Neuron (in vitro differentiated cells): ENCODE results near the gene C16orf96.

Experiments used
- H2AFZ ChIP-seq: one replicate; pipeline ENCODE4 v1.6.1; 2013; ENCODE audit warnings: low read depth, mild to moderate bottlenecking, inconsistent platforms, low read length, moderate library complexity
- H3K27me3 ChIP-seq: one replicate; pipeline ENCODE4 v1.6.1; 2013; ENCODE audit warnings: low read length; ENCODE audit not compliant: insufficient read depth
- H3K36me3 ChIP-seq: one replicate; pipeline ENCODE4 v1.6.1; 2013; ENCODE audit warnings: low read length; ENCODE audit not compliant: insufficient read depth
- H3K4me1 ChIP-seq: one replicate; pipeline ENCODE4 v1.6.1; 2013; ENCODE audit warnings: low read length; ENCODE audit not compliant: insufficient read depth
- H3K4me3 ChIP-seq: 2 replicates; pipeline ENCODE4 v1.5.1; 2013; ENCODE audit warnings: mild to moderate bottlenecking, low read length, moderate library complexity
- H3K9me3 ChIP-seq: one replicate; pipeline ENCODE4 v1.6.1; 2013; ENCODE audit warnings: low read length

The C16orf96 gene

DNA sequence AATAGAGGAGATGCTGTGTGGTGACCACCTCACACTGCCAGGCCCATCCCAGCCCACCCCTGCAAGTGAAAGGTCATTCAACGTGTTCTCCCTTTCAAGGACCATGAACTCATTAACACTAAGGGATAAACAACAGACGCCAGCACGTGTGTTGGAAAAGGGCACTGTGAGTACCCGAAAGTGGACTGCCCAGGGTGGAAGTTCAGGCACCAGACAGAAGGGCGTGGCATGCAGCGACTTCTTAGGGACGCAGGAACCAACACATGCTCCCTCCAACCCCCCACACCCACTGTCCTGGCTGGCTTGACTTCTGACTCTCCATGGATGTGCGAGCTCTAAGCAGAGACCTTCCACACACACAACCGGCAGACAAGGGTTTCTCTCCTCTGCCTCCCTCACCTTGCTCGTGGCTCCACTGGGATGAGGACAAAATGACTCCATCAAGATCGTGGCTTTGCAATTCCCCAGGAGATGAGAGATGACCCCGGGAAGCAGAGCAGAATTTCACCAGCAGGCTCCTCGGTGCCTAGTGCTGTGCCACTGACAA, 47.6 kb downstream of the C16orf96 start:
- H2AFZ ChIP-seq, result no peak overlapping the region
- H3K4me3 ChIP-seq, result no peak overlapping the region
- peaks cover 11% of the 10 kb centered on the region for H3K4me1 ChIP-seq
- no peaks in the 10 kb centered on the region for H3K9me3 ChIP-seq
- H3K27me3 ChIP-seq, result no peaks in the 10 kb centered on the region
- H3K36me3 ChIP-seq, result peaks cover 10% of the 10 kb centered on the region

GRCh38 chr16:4604401-4604800, 48.3 kb downstream of the C16orf96 start:
- Histone ChIP-seq H3K27me3 (no peaks in the 10 kb centered on the region), H3K9me3 (no peaks in the 10 kb centered on the region), H3K36me3 (peaks cover 10% of the 10 kb centered on the region), H2AFZ (no peak overlapping the region), H3K4me1 (peaks cover 11% of the 10 kb centered on the region), H3K4me3 (no peak overlapping the region)

GRCh38 chr16:4606354-4606753, 50.2 kb downstream of the C16orf96 start:
- H3K4me3 ChIP-seq, result no peak overlapping the region
- H3K36me3 ChIP-seq, result peaks cover 15% of the 10 kb centered on the region
- H3K9me3 ChIP-seq, result no peaks in the 10 kb centered on the region
- peaks cover 7% of the 10 kb centered on the region for H3K4me1 ChIP-seq
- H3K27me3 ChIP-seq, result no peaks in the 10 kb centered on the region
- H2AFZ ChIP-seq, result no peak overlapping the region

DNA sequence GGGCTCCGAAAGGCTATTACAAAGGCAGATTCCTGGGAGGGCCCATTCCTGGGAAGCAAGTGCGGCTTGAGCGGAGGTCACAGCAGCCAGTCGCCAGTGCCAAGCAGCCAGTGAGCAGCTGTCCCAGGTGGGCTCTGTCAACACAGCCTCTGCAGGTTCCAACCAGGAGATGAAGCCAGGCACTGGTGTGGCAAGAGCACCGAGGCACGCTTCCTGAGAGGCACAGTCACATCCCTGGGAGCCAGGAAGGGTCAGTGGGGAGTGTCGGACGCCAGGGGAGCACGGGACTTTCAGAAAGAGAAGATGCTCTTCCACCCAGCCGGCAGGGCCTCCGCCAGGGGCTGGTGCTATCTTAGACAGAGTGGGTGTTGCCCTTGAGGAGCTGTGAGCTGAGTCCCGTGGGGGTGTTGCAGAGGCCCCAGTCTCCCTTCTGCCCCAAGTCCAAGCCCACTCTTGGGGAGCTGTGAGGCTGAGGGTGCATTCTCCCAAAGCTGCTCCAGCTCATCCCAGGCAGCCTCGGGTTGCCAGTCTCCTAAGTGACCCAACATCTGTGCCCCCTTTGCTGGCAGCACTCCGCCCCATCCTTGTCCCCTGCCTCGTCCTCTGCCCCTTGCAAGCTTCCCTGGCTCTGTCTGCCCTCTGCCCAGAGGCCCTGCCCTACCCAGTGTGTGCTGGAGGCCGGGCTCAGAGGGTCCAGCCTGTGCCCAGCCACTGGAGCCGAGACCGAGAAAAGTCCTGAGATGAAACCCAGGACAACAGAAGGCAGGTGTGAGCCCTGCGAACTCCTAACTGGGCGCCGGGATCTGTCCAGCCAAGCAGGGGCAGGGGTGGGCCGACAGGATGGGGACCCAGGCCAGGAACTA, 51.9 kb downstream of the C16orf96 start:
- Histone ChIP-seq H3K4me3 (no peak overlapping the region), H2AFZ (no peak overlapping the region), H3K36me3 (peaks cover 15% of the 10 kb centered on the region), H3K27me3 (no peaks in the 10 kb centered on the region), H3K4me1 (peaks cover 1% of the 10 kb centered on the region), H3K9me3 (no peaks in the 10 kb centered on the region)

GRCh38 chr16:4608704-4608980, 52.5 kb downstream of the C16orf96 start:
- H3K36me3 ChIP-seq, result peaks cover 15% of the 10 kb centered on the region
- peaks cover 7% of the 10 kb centered on the region for H3K4me1 ChIP-seq
- H3K9me3 ChIP-seq, result no peaks in the 10 kb centered on the region
- no peak overlapping the region for H3K4me3 ChIP-seq
- no peaks in the 10 kb centered on the region for H3K27me3 ChIP-seq
- no peak overlapping the region for H2AFZ ChIP-seq

DNA sequence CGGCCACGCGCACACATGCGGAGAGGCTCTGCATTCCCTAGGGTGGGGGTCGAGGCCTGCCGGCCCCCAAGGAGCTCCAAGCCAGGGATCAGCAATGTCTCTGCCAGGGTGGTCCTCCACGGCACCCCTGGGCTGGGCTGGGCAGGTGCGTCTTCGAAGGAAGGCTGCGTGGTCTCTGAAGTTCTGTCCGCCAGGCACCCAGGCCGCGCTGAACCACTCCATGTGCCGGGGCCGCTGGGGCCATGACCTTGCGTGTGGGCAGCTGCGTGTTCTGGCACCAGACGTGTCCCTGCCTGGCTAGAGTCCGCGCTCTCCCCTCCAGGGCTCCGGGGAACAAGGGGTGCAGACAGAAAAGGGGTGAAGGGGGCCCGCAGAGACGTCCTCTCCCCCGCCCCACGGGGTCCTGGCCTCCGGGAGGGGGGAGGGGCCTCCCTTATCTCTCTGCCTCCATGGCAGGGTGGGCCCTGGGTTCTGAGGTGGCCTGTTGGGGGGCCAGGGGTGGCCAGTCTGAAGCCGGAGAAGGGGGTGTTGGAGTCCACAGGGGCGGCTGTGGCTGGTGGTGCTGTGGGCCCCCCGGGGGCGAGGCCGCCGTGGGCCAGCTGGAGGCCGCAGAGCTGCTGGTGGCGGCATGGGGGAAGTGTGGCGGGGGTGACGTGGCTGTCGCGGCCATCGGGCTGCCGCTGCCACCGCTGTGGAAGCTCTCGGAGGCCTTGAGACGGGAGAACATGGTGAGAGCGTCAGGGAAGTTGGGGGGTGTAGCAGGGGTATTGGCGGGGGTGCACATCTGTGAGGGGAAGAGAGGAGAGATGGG, 53.3 kb downstream of the C16orf96 start:
- H3K4me1 ChIP-seq, result peaks cover 10% of the 10 kb centered on the region
- H3K9me3 ChIP-seq, result no peaks in the 10 kb centered on the region
- no peak overlapping the region for H2AFZ ChIP-seq
- no peaks in the 10 kb centered on the region for H3K27me3 ChIP-seq
- H3K4me3 ChIP-seq, result no peak overlapping the region
- H3K36me3 ChIP-seq, result peaks cover 15% of the 10 kb centered on the region

GRCh38 chr16:4610011-4611005, 54.2 kb downstream of the C16orf96 start:
- Histone ChIP-seq H3K9me3 (no peaks in the 10 kb centered on the region), H3K36me3 (peaks cover 15% of the 10 kb centered on the region), H3K27me3 (no peaks in the 10 kb centered on the region), H3K4me1 (peaks cover 13% of the 10 kb centered on the region), H3K4me3 (no peak overlapping the region), H2AFZ (no peak overlapping the region)

- Histone ChIP-seq H3K36me3 (peaks cover 15% of the 10 kb centered on the region), H3K9me3 (no peaks in the 10 kb centered on the region)
Observed at GRCh38 chr16:4611337-4612021, 55.3 kb downstream of the C16orf96 start.

DNA sequence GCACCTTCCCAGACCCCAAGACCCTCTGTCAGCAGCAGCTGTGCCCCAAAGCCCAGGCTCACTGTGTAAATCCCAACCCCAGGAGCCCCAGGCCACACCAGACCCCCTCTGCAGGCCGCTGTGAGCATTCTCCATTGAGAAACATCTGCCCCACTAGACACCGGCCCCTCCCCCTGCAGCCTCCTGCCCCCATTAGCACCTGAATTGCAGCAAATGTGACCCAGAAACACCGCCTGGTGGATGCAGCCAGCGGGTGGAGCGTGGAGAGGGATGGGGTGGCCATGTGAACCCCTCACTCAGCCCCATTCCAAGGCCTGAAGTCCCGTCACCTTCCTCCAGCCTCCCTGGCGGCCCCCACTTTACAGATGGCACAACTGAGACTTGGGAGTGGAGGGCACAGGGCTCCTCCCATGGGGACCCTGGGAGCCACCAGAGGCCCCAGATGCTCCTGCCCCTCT, 56.4 kb downstream of the C16orf96 start:
- H3K4me3 ChIP-seq, result no peak overlapping the region
- H3K9me3 ChIP-seq, result no peaks in the 10 kb centered on the region
- no peak overlapping the region for H2AFZ ChIP-seq
- no peaks in the 10 kb centered on the region for H3K27me3 ChIP-seq
- H3K36me3 ChIP-seq, result peaks cover 12% of the 10 kb centered on the region
- H3K4me1 ChIP-seq, result peaks cover 18% of the 10 kb centered on the region

More at GRCh38 chr16:4611337-4612021, 55.3 kb downstream of the C16orf96 start:
- no peak overlapping the region for H3K4me3 ChIP-seq
- H3K4me1 ChIP-seq, result peaks cover 13% of the 10 kb centered on the region
- H3K27me3 ChIP-seq, result no peaks in the 10 kb centered on the region
- H2AFZ ChIP-seq, result no peak overlapping the region

- Histone ChIP-seq H3K9me3 (no peaks in the 10 kb centered on the region), H2AFZ (no peak overlapping the region), H3K4me1 (peaks cover 18% of the 10 kb centered on the region), H3K4me3 (peak overlapping the region; percentile 92), H3K36me3 (peaks cover 6% of the 10 kb centered on the region), H3K27me3 (no peaks in the 10 kb centered on the region)
Observed at GRCh38 chr16:4612977-4613635, 57.0 kb downstream of the C16orf96 start.

DNA sequence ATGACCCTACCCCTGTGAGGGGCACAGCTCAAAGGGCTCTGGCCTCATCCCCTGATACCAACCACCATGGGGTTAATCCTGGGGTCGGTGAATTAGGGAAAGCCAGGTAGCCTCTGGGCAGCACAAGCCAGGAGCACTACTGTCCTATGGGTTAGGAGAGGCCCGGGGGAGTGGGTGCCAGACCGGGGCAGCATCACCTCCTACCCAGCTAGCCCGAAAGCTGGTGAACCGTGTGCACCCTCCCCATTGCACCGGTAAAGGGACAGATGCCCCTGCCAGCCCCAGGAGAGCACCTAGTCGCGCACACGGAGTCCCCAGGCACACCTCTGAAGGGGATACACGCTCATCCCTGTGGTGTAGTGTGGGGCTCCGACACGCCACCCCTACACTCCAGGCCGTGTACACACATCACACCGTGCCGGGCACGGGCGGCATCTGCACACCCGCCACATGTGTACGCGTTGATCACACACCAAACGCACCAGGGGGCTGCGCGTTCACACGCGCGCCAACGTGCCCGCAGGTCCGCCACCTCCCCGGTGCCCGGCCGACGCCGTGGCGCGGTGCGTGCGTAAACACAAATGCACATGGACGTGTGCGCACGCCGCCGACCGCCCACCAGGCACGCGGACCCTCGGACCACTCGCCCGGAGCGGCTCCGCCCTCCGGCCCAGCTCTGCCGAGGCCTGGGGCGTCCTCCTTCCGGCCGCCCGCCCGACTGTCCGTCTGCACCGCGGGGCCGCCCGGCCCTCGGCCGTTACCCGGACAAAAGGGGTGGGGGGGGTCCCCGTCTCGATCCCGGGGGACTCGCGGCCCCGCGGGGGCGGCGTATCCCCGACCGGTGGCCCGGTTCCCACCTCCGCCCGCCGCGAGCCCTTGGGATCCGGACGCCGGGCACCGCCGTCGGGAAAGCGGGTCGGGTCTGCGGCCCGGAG, 57.8 kb downstream of the C16orf96 start:
- H3K4me3 ChIP-seq, result peak overlapping the region; percentile 92
- H3K9me3 ChIP-seq, result no peaks in the 10 kb centered on the region
- peak overlapping the region; percentile 66 for H2AFZ ChIP-seq
- peaks cover 5% of the 10 kb centered on the region for H3K36me3 ChIP-seq
- no peaks in the 10 kb centered on the region for H3K27me3 ChIP-seq
- peaks cover 18% of the 10 kb centered on the region for H3K4me1 ChIP-seq
